Stomach (tissue), 9 donors: ENCODE results near the gene WWOX. TPM values are rescaled to one million over a fixed set of nuclear protein-coding genes. Genes with fewer than 3 reads are reported as not detected.

Experiments used
- DNase-seq, 2 donors: peaks; one replicate each; pipeline versions ENCODE4 v3.0.0 to v3.0.0-alpha.2; 2013 to 2019
- H3K27ac ChIP-seq, 5 donors: fragments of 200-600 bp in 4 of 5; sonication (generic) in 4 of 5; one replicate each; pipeline ENCODE4 v1.5.1; 2013 to 2019; ENCODE audit warnings: mild to moderate bottlenecking in 1 of 5, moderate library complexity in 1 of 5
- H3K27me3 ChIP-seq, 3 donors: fragments of 200-600 bp; sonication (generic); one replicate each; pipeline ENCODE4 v1.5.1; 2017 to 2019; ENCODE audit warnings: mixed run types in 1 of 3
- H3K36me3 ChIP-seq, 4 donors: fragments of 200-600 bp; sonication (generic); 1 replicate in 3 of 4; 2 replicates in 1 of 4; pipeline ENCODE4 v1.5.1; 2016 to 2019
- H3K4me1 ChIP-seq, 4 donors: fragments of 200-600 bp; sonication (generic); one replicate each; pipeline ENCODE4 v1.5.1; 2016 to 2019
- H3K4me3 ChIP-seq, 4 donors: fragments of 200-600 bp; sonication (generic) in 3 of 4; one replicate each; pipeline ENCODE4 v1.5.1; 2016 to 2019; ENCODE audit warnings: mild to moderate bottlenecking in 1 of 4
- H3K9me3 ChIP-seq, 4 donors: fragments of 200-600 bp; sonication (generic); one replicate each; pipeline ENCODE4 v1.5.1; 2016 to 2019
- CTCF ChIP-seq, 7 experiments: fragments of 450-650 bp in 4 of 7; fragments of 200-600 bp in 3 of 7; sonication (generic) in 3 of 7; IDR thresholded peaks; one replicate each; pipeline ENCODE4 v1.5.1; 2016 to 2019; ENCODE audit warnings: antibody characterized with exemption in 7 of 7, control low read depth in 2 of 7, mild to moderate bottlenecking in 1 of 7
- EP300 ChIP-seq: sonication (generic); formaldehyde crosslinking; IDR thresholded peaks from one replicate; pipeline ENCODE4 v1.6.1; 2017; ENCODE audit warnings: antibody characterized with exemption
- POLR2A ChIP-seq, 4 donors: fragments of 450-650 bp; IDR thresholded peaks; one replicate each; pipeline ENCODE4 v1.6.1; 2016; ENCODE audit warnings: antibody characterized with exemption in 4 of 4, control low read depth in 2 of 4, mild to moderate bottlenecking in 1 of 4, moderate library complexity in 1 of 4
- POLR2AphosphoS5 ChIP-seq, 3 donors: sonication (generic); formaldehyde crosslinking; IDR thresholded peaks; one replicate each; pipeline ENCODE4 v1.6.1; 2016; ENCODE audit warnings: antibody characterized with exemption in 3 of 3
- WGBS, 5 donors: extraction: QIAGEN DNeasy Blood & Tissue Kit in 3 of 5; methylation state at CpG; one replicate each; pipeline versions ENCODE4 v1.1.5 to v1.1.7; 2013 to 2018; 5-methylcytosine and 5-hydroxymethylcytosine counted together
- intact Hi-C: fragments of 100-400 bp; cut with DNase I; formaldehyde crosslinking; loops from one replicate; pipeline ENCODE4 v1.15.1; 2023; ENCODE audit warnings: low total_unique reads
- polyA plus RNA-seq, 3 donors: library from polyadenylated mRNA; stranded (reverse); fragments of 200-250 nt; gene quantifications; one replicate each; pipeline ENCODE4 v1.2.3, GENCODE V29; 2013
- total RNA-seq, 5 donors: library from RNA; depleted of rRNA; stranded (reverse); fragments of >200 nt; gene quantifications; one replicate each; pipeline versions ENCODE4 v1.1.0 to v1.2.3, GENCODE V29; 2014 to 2016
- donor health status: healthy with polysubstance abuse.
- donor health status: Bipolar disorder and iron deficiency.
- donor health status: healthy.

Gene WWOX
- total and polyA plus RNA-seq, 8 donors: 7.7 to 129 (median 48.7) TPM

DNA sequence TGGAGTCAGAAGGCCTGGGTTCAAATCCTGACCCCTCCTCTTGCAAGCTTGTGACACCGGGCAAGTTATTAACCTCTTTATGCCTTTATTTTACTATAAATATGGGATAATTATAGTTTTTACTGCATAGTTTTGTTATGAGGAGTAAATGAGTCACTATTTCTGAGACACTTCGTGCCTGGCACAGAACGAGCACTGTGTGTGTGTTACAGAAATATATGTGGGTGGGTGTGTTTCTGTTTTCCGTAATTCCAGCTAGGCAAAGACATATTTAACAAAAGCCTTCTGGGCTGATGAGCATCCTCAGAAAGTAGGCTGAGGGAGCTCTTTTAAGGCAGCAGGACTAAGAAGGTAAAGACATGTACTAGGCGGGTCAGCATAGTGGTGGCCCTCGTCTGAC, 1083.2 kb downstream of the WWOX start:
- no peaks in the 10 kb centered on the region for H3K36me3 ChIP-seq
- no peak overlapping the region for H3K4me3 ChIP-seq
- no peak for TF ChIP-seq EP300
- no peak for TF ChIP-seq CTCF (IDR thresholded peaks at IDR 0.05)
- no peak for TF ChIP-seq POLR2AphosphoS5 (IDR thresholded peaks at IDR 0.05)
- no peak for TF ChIP-seq POLR2A (IDR thresholded peaks at IDR 0.05)
- WGBS, 5 donors: 79 to 89% (median 80%) methylated on average over 6 of the region's 6 CpGs
- H3K27ac ChIP-seq: no peak overlapping the region
- H3K9me3 ChIP-seq: peaks cover 0 to 7% (median 0%) of the 10 kb centered on the region in 4 donors
- no peaks in the 10 kb centered on the region for H3K4me1 ChIP-seq
- no peaks in the 10 kb centered on the region for H3K27me3 ChIP-seq
- no peak for DNase-seq
- intact Hi-C loops: no loop called here

GRCh38 chr16:79183571-79183970, 1084.1 kb downstream of the WWOX start:
- no peaks in the 10 kb centered on the region for H3K36me3 ChIP-seq
- no peak overlapping the region for H3K27ac ChIP-seq
- no peak for DNase-seq
- peaks cover 0 to 7% (median 0%) of the 10 kb centered on the region in 4 donors for H3K9me3 ChIP-seq
- WGBS, 5 donors: 88 to 94% (median 91%) methylated on average over 4 of the region's 4 CpGs
- H3K27me3 ChIP-seq: no peaks in the 10 kb centered on the region
- no peaks in the 10 kb centered on the region for H3K4me1 ChIP-seq
- intact Hi-C loops: no loop called here
- no peak for TF ChIP-seq EP300
- TF ChIP-seq POLR2AphosphoS5 (IDR thresholded peaks at IDR 0.05): no peak
- no peak for TF ChIP-seq CTCF (IDR thresholded peaks at IDR 0.05)
- TF ChIP-seq POLR2A (IDR thresholded peaks at IDR 0.05): no peak
- H3K4me3 ChIP-seq: no peak overlapping the region

DNA sequence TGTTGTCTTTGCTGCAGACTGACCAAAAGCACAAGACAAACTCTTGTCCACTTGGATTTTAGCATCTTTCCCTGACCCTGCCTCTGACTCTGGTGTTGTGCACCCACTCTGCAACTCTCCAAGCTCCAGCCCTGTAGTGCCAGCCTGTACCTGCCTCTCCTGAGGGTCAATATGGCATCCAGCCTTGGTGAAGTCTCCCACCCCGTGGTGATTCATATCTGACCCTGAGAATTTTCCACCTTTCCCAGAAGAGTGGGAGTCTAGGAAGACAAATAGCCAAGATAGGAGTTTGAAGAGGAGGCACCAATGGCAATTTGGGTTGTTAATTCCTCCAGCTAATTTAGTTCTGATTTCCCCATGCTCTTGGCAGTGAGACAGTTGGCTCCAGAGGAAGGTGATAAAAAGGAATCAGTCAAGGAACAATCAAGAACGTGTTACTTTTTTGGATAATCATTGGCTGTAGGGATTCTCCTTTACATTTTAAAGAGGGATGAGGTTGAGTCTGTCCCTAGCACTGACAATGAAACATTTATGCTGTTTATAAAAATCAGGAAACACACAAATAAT, 1085.1 kb downstream of the WWOX start:
- peak in 1 of 2 donors; percentile 23 for DNase-seq
- Histone ChIP-seq H3K4me1 (no peaks in the 10 kb centered on the region), H3K36me3 (no peaks in the 10 kb centered on the region), H3K4me3 (no peak overlapping the region), H3K9me3 (peaks cover 0 to 7% (median 0%) of the 10 kb centered on the region in 4 donors), H3K27me3 (no peaks in the 10 kb centered on the region), H3K27ac (no peak overlapping the region)
- WGBS, 5 donors: 57 to 67% (median 59%) methylated on average over 2 of the region's 2 CpGs
- no peak for TF ChIP-seq POLR2A (IDR thresholded peaks at IDR 0.05)
- TF ChIP-seq POLR2AphosphoS5 (IDR thresholded peaks at IDR 0.05): no peak
- TF ChIP-seq EP300: no peak
- no peak for TF ChIP-seq CTCF (IDR thresholded peaks at IDR 0.05)
- intact Hi-C loops: no loop called here

GRCh38 chr16:79185711-79186110, 1086.3 kb downstream of the WWOX start:
- H3K27me3 ChIP-seq: no peaks in the 10 kb centered on the region
- H3K4me3 ChIP-seq: no peak overlapping the region
- intact Hi-C loops: no loop called here
- no peak overlapping the region for H3K27ac ChIP-seq
- 84 to 92% (median 89%) methylated on average over 4 of the region's 4 CpGs for WGBS, 5 donors
- H3K9me3 ChIP-seq: no peaks in the 10 kb centered on the region
- H3K4me1 ChIP-seq: no peaks in the 10 kb centered on the region
- DNase-seq: no peak
- no peaks in the 10 kb centered on the region for H3K36me3 ChIP-seq
- TF ChIP-seq EP300: no peak
- no peak for TF ChIP-seq POLR2AphosphoS5 (IDR thresholded peaks at IDR 0.05)
- TF ChIP-seq CTCF (IDR thresholded peaks at IDR 0.05): no peak
- no peak for TF ChIP-seq POLR2A (IDR thresholded peaks at IDR 0.05)
